Measurements from ENCODE around the gene LAG3. TPM values are rescaled to one million over a fixed set of nuclear protein-coding genes. Genes with fewer than 3 reads are reported as not detected.
A peak's percentile ranks its signal among the peaks of the same experiment; 100 is the strongest.

The LAG3 gene
- total RNA-seq, 1 experiment from 2014 or later: 2.2 TPM

- Histone ChIP-seq H3K23ac (ENCODE audit: insufficient read length, low read depth, low read length) (no peak overlapping the region), H3K79me1 (ENCODE audit: insufficient read depth, low read depth, low read length, poor library complexity, severe bottlenecking) (no peaks in the 10 kb centered on the region), H3K56ac (ENCODE audit: insufficient read length, low read depth, low read length) (no peak overlapping the region), H3K18ac (ENCODE audit: insufficient read length, low read depth, low read length) (no peak overlapping the region), H4K5ac (ENCODE audit: insufficient read length, low read depth, low read length) (no peak overlapping the region), H4K8ac (replicated peaks; ENCODE audit: insufficient read length, low read depth, low read length) (no peak overlapping the region), H2BK12ac (ENCODE audit: insufficient read length, low read depth, low read length) (no peak overlapping the region), H2BK20ac (ENCODE audit: low read depth, low read length, poor library complexity, severe bottlenecking) (no peak overlapping the region), H2BK15ac (ENCODE audit: low read depth, low read length) (no peak overlapping the region), H3K9ac (ENCODE audit: extremely low read depth, insufficient read length, low read length) (no peak overlapping the region), H3K23me2 (ENCODE audit: insufficient read length, low read depth, low read length, poor library complexity, severe bottlenecking) (peaks cover 27% of the 10 kb centered on the region), H2AFZ (ENCODE audit: low read length) (no peak overlapping the region), H3K4ac (ENCODE audit: low read depth, low read length) (no peak overlapping the region), H2BK5ac (ENCODE audit: insufficient read length, low read length) (no peak overlapping the region), H3K27ac (ENCODE audit: insufficient read length, low read depth, low read length) (no peak overlapping the region), H3K4me1 (ENCODE audit: insufficient read depth, low read length) (peaks cover 15% of the 10 kb centered on the region), H3K9me3 (ENCODE audit: control insufficient read depth, low read depth, low read length) (no peaks in the 10 kb centered on the region), H4K91ac (ENCODE audit: insufficient read length, low read depth, low read length) (no peak overlapping the region), H2AK5ac (ENCODE audit: insufficient read length, low read length) (no peak overlapping the region), H3K4me2 (ENCODE audit: insufficient read depth, insufficient read length, low read length) (peak overlapping the region; percentile 64), H3K27me3 (ENCODE audit: insufficient read depth, low read length) (no peaks in the 10 kb centered on the region), H2BK120ac (ENCODE audit: low read depth, low read length, poor library complexity, severe bottlenecking) (no peak overlapping the region), H3T11ph (ENCODE audit: low read length) (no peak overlapping the region), H3K14ac (ENCODE audit: insufficient read depth, low read length) (peak overlapping the region; percentile 16; the same call in 1 of the 2 replicates), H4K20me1 (ENCODE audit: control insufficient read depth, insufficient read depth, insufficient read length) (no peaks in the 10 kb centered on the region), H3K79me2 (ENCODE audit: insufficient read depth, low read length) (peaks cover 11% of the 10 kb centered on the region; the same call in 1 of the 2 replicates)
- Mint-ChIP-seq H3K27me3 (ENCODE audit: low read depth) (peaks cover 3% of the 10 kb centered on the region), H3K27ac (peak overlapping the region; percentile 53 to 78 (median 76); a peak in 6 of 7 replicates), H3K36me3 (ENCODE audit: insufficient read depth in 1 of 3, low read depth in 3 of 3) (peaks cover 12 to 14% (median 12%) of the 10 kb centered on the region in 3 experiments), H3K4me3 (peak overlapping the region; percentile 80 to 82), H3K4me1 (peaks cover 48 to 65% of the 10 kb centered on the region in 2 experiments), H3K9me3 (no peaks in the 10 kb centered on the region)
- 100% methylated on average over 2 of the region's 7 CpGs for WGBS (ENCODE audit: extremely low coverage, insufficient read length, low lambda C conversion rate)
- no peak for TF ChIP-seq CTCF (conservative IDR thresholded peaks at IDR 0.05)
- DNase-seq: no peak
These were observed 7.2 kb upstream of the LAG3 start for GRCh38 chr12:6765048-6765633.
